ENCODE data around the gene C20orf204. TPM values are rescaled to one million over a fixed set of nuclear protein-coding genes. Genes with fewer than 3 reads are reported as not detected.

Gene C20orf204
- total and polyA plus RNA-seq, 9 of the 15 experiments (the other 6 are each of a cell fraction or from before 2014, with no cell fraction given) = 0.11 to 1.1 (median 0.36) TPM; not detected in 2

DNA sequence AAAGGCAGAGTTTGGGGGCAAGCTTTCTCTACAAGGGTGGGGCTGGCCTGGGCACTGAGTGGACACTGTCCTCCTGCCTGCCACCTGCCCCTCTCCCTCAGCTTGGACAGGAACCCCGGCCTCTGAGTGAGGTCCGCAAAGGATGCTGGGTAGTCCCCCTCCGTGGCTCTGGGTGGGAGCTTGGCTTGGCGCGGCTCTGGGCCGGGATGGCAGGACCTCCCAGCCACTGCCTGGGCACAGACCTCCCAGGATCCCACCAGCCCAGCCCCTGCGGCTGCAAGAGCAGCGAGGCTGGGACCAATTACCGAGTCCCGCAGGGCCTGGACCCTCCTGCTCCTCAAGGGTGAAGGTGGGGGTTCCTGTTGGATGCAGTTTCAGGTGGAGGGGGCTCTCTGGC is 16.3 kb downstream of the C20orf204 start:
- ChIA-PET POLR2A (interaction anchor here (0.5 to 2.5 kb wide), 4 partner anchors 11 to 603 kb away, joined by 3 to 14 read pairs (median 4); no protein-coding TSS in a partner anchor), CTCF (ENCODE audit: low intra/inter-chr PET ratio) (no interaction called here)
- no TSS peak for BruUV-seq (replicated peaks)
- intact Hi-C loops (cut with micrococcal nuclease) = loop anchor here (5.0 kb wide), 1 partner anchor 75 kb away; the partner anchor contains the start of gene SAMD10
- H2AFZ ChIP-seq (ENCODE audit: low read depth, low read length) = no peak overlapping the region
- no peak for TF ChIP-seq HSF4 (CRISPR knock-in tag; IDR thresholded peaks at IDR 0.05; ENCODE audit: borderline replicate concordance)
- no peak for TF ChIP-seq ZNF717 (CRISPR knock-in tag; IDR thresholded peaks at IDR 0.05)
- TF ChIP-seq ZNF224 (CRISPR knock-in tag; IDR thresholded peaks at IDR 0.05) = no peak
- TF ChIP-seq TEAD2 (tag; IDR thresholded peaks at IDR 0.05) = no peak
- TF ChIP-seq SAFB (IDR thresholded peaks at IDR 0.05; ENCODE audit: borderline replicate concordance, low read depth, low read length) = no peak
- TF ChIP-seq E2F3 (CRISPR knock-in tag; IDR thresholded peaks at IDR 0.05) = no peak
- no peak for TF ChIP-seq NFIX (CRISPR knock-in tag; IDR thresholded peaks at IDR 0.05; ENCODE audit: low read depth)
- TF ChIP-seq HDGF (IDR thresholded peaks at IDR 0.05) = no peak
- no peak overlapping the region for H3K27ac ChIP-seq (ENCODE audit: extremely low read depth, low read depth, low read length)
- 0 out of 4 replicates have a peak overlapping the region, but pooled peaks of 1 of the 2 experiments have one; percentile 48 for H3K9ac ChIP-seq (ENCODE audit: insufficient read depth in 1 of 2, low read depth in 2 of 2, low read length in 2 of 2)
- no peaks in the 10 kb centered on the region for H3K27me3 ChIP-seq (ENCODE audit: control insufficient read depth in 2 of 2, insufficient read depth in 2 of 2, low read length in 2 of 2)
- no peak for ATAC-seq
- no peaks in the 10 kb centered on the region for H3K9me1 ChIP-seq (ENCODE audit: control insufficient read depth, insufficient read depth, low read length)
- in situ Hi-C loops (cut with MboI) = no loop called here
- H3K9me3 ChIP-seq (replicated peaks; ENCODE audit: control insufficient read depth, insufficient read depth, low read depth, low read length) = no peaks in the 10 kb centered on the region
- H3K4me3 ChIP-seq = no peak overlapping the region
- H3K4me2 ChIP-seq (ENCODE audit: insufficient read depth, low read length) = no peak overlapping the region
- DNase-seq (ENCODE audit: extremely low read depth in 1 of 4, low spot score in 3 of 4) = no peak
- peaks cover 12% of the 10 kb centered on the region for H3K79me2 ChIP-seq (ENCODE audit: control insufficient read depth, insufficient read depth, low read length)
- no peak for FAIRE-seq
- H4K20me1 ChIP-seq (replicated peaks; ENCODE audit: control insufficient read depth, insufficient read depth, low read length) = no peaks in the 10 kb centered on the region
- H3K4me1 ChIP-seq (replicated peaks in 1 of 2; ENCODE audit: control insufficient read depth in 2 of 2, insufficient read depth in 2 of 2, low read length in 2 of 2) = peaks cover 24 to 89% of the 10 kb centered on the region in 2 experiments
- H3K36me3 ChIP-seq (ENCODE audit: control insufficient read depth, insufficient read depth, low read length) = peaks cover 8% of the 10 kb centered on the region; the same call in 1 of the 3 replicates
- WGBS (ENCODE audit: insufficient coverage, low coverage, missing lambda C conversion rate) = 76% methylated on average over 8 of the region's 10 CpGs
